ENCODE data around the gene ZNF710. TPM values are rescaled to one million over a fixed set of nuclear protein-coding genes. Genes with fewer than 3 reads are reported as not detected.

The ZNF710 gene
- total and polyA plus RNA-seq, 9 of the 15 experiments (the other 6 are each of a cell fraction or from before 2014, with no cell fraction given) = 0.56 to 14.2 (median 5.2) TPM

DNA sequence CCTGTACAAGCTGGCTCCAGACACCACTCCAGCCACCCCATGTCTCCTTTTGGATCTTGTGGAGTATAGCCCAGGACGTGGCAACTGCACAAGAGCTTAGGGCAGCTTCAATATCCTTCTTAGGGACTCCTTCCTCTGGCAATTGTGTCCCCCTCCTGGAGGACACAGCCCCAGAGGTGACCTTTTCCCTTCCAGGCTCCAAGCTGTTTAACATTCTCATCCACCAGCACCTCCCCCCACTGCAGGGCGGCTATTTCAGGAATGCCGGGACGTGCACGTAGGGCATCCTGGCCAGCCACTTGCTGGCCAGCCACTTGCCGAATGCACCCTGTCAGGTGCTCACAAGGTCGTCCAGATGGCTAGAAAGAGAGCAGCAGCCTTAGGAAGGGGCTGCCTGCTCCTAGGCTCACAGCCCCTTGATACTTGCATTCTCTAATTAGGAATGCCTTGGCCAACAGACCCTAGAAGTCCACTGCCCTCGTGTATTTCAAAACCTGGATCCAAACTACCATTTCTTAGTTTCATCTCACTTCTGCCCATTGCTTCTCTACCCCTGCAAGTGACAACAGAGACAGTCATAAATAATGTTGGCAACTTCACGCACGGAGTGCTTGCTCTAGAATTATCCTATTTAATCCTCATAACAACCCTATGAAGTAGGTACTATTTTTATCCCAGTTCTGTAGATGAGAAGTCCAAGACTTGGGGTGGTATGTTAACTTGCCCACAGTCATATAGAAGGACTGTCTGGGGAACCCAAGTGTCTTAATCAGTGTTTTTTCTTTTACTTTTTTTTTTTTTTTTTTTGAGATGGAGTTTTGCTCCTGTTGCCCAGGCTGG is 125.7 kb downstream of the ZNF710 start:
- peak overlapping the region; percentile 33; the same call in 1 of the 2 replicates for H3K4me2 ChIP-seq (ENCODE audit: insufficient read depth, low read length)
- no peaks in the 10 kb centered on the region for H3K79me2 ChIP-seq (ENCODE audit: control insufficient read depth, insufficient read depth, low read length)
- H3K9me1 ChIP-seq (ENCODE audit: control insufficient read depth, insufficient read depth, low read length) = no peaks in the 10 kb centered on the region
- H3K4me3 ChIP-seq = no peak overlapping the region
- FAIRE-seq (no peak), ATAC-seq (no peak; the same call in 2 of the 3 replicates), DNase-seq (ENCODE audit: extremely low read depth in 1 of 4, low spot score in 3 of 4) (no peak)
- H3K4me1 ChIP-seq (replicated peaks in 1 of 2; ENCODE audit: control insufficient read depth in 2 of 2, insufficient read depth in 2 of 2, low read length in 2 of 2) = peaks cover 0 to 4% of the 10 kb centered on the region in 2 experiments; a peak in 2 of 5 replicates
- ChIA-PET POLR2A (no interaction called here), CTCF (ENCODE audit: low intra/inter-chr PET ratio) (interaction anchor here (0.6 kb wide), 1 partner anchor 386 kb away, joined by 7 read pairs; no protein-coding TSS in a partner anchor)
- H3K27ac ChIP-seq (ENCODE audit: extremely low read depth, low read depth, low read length) = no peak overlapping the region
- H3K9ac ChIP-seq (ENCODE audit: insufficient read depth in 1 of 2, low read depth in 2 of 2, low read length in 2 of 2) = peak overlapping the region in 1 of 2 experiments; percentile 70; a peak in 1 of 4 replicates
- no peaks in the 10 kb centered on the region for H3K36me3 ChIP-seq (ENCODE audit: control insufficient read depth, insufficient read depth, low read length)
- intact Hi-C loops (cut with micrococcal nuclease) (no loop called here), in situ Hi-C loops (cut with MboI) (no loop called here)
- TF ChIP-seq MEIS2 (IDR thresholded peaks at IDR 0.05; ENCODE audit: partially characterized antibody) (peak; percentile 60), RBM34 (IDR thresholded peaks at IDR 0.05; ENCODE audit: borderline replicate concordance, insufficient read depth, low read length) (no peak)
- TF ChIP-seq, protein P1, sequence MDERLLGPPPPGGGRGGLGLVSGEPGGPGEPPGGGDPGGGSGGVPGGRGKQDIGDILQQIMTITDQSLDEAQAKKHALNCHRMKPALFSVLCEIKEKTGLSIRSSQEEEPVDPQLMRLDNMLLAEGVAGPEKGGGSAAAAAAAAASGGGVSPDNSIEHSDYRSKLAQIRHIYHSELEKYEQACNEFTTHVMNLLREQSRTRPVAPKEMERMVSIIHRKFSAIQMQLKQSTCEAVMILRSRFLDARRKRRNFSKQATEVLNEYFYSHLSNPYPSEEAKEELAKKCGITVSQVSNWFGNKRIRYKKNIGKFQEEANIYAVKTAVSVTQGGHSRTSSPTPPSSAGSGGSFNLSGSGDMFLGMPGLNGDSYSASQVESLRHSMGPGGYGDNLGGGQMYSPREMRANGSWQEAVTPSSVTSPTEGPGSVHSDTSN (CRISPR knock-in tag; IDR thresholded peaks at IDR 0.05; ENCODE audit: low read depth) = no peak
- TF ChIP-seq, protein P1 (tag; conservative IDR thresholded peaks at IDR 0.05; ENCODE audit: low read depth) = peak; percentile 66
- H4K20me1 ChIP-seq (replicated peaks; ENCODE audit: control insufficient read depth, insufficient read depth, low read length) = no peaks in the 10 kb centered on the region
- WGBS (ENCODE audit: insufficient coverage, low coverage, missing lambda C conversion rate) = 27% methylated on average over 10 of the region's 10 CpGs
- BruUV-seq (replicated peaks) = no TSS peak
- no peaks in the 10 kb centered on the region for H3K27me3 ChIP-seq (ENCODE audit: control insufficient read depth in 2 of 2, insufficient read depth in 2 of 2, low read length in 2 of 2)
- peak overlapping the region; percentile 59; the same call in 1 of the 2 replicates for H2AFZ ChIP-seq (ENCODE audit: low read depth, low read length)
- H3K9me3 ChIP-seq (replicated peaks; ENCODE audit: control insufficient read depth, insufficient read depth, low read depth, low read length) = no peaks in the 10 kb centered on the region

Measured in K562 (cell line).